ENCODE measurements around the gene TMED1.

TMED1 gene

DNA sequence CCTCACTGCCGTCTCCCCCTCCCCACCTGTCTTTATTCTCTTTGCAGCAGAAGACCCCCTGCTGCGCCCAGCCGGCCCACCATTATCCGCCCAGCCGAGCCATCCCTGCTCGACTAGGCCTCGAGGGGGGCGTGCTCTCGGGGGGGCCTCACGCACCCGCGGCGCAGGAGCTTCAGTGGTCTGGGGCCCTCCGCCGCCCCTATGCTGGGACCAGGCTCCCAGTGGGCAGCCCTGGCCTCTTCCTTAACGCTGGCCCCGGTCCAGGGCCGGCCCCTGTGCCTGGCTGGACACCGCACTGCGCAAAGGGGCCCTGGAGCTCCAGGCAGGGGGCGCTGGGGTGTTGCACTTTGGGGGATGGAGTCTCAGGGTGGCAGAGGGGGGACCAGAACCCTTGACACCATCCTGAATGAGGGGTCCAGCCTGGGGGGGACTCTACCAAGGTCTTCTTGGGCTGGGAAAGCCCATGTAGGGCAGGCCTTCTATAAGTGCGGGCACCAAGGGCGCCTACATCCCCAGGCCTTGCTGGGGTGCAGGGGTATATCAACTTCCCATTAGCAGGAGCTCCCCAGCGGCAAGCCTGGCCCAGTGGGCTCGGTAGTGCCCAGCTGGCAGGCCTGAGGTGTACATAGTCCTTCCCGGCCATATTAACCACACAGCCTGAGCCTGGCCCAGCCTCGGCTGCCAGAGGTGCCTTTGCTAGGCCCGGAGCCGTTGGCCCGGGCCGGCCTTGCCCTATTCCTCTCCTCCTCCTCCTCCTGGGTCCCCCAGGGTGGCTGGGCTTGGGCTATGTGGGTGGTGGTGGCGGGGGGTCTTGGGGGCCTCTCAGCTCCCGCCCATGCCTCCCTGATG lies 4.9 kb downstream of the TMED1 start:
- no peak for DNase-seq

- no peak for DNase-seq
These were observed 5.6 kb downstream of the TMED1 start for GRCh38 chr19:10830370-10830769.

DNA sequence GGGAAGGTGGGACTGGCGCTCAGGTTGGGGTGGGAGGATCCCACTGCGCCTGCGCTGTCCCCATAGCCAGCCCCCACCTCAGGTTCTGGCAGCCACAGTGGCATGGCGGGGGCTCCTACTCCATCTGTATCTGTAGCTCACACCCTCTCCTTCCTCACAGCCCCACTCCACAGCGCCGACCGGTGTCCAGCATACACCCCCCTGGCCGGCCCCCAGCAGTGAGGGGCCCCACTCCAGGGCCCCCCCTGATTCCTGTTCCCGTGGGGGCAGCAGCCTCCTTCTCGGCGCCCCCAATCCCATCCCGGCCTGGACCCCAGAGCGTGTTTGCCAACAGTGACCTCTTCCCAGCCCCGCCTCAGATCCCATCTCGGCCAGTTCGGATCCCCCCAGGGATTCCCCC lies 6.0 kb downstream of the TMED1 start:
- no peak for DNase-seq

DNA sequence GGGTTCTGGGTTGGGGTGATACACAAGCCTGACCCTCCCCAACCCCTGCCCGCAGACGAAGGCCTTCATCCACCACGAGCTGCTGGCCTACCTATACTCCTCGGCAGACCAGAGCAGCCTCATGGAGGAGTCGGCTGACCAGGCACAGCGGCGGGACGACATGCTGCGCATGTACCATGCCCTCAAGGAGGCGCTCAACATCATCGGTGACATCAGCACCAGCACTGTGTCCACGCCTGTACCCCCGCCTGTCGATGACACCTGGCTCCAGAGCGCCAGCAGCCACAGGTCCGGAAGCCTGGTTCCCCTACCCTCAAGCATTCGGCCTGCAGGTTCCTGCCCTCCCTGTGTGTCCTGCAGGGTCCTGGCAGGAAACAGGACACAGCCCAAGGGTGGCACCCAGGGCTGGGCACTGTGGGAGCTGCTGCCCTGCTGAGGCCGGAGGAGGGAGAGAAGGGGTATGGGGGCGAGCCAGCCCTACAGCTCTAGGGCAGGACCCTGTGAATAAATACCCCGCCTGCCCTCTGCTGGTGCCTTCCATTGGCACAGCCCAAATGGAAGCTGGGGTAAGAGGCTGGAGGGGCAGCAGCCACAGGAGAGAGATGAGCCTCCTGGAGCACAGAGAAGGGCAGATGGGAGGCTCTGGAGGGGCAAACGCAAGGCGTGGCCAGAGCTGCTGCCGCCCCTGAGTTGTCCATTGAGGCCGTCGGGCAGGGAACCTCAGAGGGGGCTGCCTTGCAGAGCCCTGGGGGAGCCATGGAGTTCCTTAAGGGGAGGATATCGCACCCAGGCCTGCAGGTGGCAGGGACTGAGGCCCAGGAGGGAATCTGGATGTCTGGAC lies 6.8 kb downstream of the TMED1 start:
- no peak for DNase-seq

DNA sequence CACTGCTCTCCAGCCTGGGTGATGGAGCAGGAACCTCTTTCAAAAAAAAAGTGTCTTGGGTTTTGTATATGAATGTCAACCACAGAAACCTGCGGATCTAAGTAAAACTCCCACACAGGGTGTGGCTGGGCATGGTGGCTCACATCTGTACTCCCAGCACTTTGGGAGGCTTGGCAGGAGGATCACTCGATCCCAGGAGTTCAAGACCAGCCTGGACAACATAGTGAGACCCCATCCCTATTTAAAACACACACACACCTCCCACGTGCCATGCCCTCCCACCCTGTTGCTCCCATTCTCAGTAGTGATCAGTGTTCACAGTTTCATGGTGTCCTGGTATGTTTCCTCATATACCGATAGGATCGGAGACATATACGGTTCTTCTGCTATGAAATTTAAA lies 9.2 kb downstream of the TMED1 start:
- DNase-seq: no peak

GRCh38 chr19:10826231-10826630 lies 9.8 kb downstream of the TMED1 start:
- DNase-seq: no peak

- no peak for DNase-seq
These were observed 12.3 kb downstream of the TMED1 start for GRCh38 chr19:10823690-10824089.

- no peak for DNase-seq
These were observed 15.8 kb downstream of the TMED1 start for GRCh38 chr19:10820173-10820572.

DNA sequence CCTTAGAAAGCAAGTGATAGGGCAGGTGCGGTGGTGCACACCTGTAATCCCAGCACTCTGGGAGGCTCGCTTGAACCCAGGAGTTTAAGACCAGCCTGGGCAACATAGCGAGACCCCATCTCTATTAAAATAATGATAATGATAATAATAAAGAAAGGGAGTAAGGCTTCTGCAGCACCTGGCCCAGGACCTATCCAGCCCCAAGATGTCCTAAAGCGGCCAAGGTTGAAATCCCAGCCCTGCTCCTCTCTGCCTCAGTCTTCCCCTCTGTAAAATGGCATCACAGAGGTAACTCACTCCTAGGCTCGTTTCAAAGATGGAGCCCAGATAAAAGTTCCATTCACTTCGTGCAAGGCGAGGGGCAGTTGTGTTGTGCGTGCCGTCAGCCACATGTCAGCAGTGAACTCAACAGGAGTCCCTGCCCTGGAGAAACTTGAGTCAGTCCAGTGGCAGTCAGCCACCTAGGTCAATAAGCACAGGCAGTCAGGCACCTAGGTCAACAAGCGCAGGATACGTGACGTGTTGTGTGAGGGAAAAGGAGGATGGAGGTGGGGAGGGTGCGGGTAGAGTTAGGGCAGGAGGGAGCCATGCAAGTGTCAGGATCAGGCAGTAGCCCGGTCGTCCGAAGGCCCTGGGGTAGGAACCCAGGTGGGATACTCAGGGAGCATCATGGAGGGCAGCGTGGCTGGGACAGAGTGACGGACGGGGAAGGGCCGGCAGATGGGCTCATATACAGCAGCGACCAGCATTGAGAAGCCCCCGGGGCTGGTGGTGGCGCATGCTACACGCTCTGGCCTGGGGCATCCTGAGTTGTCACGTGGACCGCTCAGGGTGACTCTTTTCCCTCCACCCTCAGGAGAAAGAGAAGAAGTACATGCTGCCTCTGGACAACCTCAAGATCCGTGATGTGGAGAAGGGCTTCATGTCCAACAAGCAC lies 16.6 kb downstream of the TMED1 start:
- DNase-seq: no peak

DNA sequence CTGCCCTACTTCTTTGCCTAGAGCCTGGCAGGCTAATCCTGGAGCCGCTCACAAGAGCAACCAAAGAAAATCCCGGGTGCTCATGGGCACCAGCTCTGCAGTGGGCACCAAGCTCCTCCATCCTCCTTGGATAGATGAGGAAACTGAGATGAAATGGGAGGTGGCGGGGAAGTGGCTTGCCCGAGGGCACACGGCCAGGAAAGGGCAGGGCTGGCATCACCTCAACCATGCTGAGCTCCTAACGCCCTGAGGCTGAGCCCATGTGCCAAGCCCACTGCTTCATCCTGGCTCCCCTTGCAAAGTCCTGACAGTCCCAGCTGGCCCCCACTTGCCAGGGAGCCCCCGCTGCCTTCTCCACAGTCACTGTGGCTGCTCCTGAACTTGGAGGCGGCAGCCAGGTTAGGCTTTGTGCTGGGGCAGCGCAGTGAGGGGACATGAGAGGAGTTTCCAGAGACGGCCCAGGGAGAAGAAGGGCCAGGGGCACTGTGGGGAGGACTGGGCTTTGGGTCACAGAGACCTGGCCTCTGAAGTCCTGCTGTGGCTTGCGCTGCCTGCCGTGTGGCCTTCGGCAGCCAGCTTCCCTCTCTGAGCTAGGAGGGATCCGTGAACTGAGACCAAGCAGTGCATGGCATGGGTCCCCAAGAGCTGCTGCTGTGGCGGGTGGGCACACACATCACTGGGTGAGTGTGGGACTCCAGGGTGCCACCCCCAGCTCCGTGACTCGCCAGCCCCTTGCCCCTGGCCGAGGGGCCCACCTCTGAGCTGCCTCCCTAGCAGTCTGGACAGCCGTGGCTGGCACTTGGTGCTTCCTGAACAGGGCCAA lies 17.5 kb downstream of the TMED1 start:
- DNase-seq: no peak

DNA sequence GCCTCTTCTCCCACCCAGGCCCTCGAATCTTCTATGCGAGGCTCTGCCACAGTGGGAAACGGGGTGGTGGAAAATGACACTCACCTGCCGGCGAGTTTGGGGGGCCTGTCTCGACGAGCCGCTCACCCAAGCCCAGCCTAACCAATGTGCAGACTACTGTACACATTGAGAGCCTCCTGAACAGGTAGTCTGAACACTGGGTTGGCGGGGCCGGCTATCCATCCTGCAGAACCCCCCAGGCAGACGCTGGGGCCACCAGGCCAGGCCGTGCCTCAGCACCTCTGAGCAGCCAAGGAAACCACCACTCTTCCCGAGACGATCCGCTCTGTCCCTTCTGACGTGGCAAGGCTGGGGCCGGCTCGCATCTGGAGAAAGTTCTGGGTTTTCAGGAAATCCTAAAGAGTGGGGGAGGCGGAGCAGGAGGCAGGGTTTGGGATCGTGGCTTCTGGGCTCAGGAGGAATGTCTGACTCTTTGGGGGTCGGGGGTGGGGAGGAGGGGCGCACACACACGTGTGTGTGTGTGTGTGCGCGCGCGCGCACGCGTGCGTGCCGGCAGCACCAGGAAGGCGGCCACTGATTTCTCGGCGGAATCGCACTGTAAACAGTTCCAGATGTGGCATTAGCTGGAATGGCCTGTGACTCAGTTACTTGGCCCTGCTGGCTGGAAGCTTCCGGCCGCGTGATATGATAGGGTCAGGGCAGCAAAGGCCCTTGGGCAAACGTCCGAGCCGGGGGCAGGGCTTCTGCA lies 18.5 kb downstream of the TMED1 start:
- DNase-seq: no peak

DNA sequence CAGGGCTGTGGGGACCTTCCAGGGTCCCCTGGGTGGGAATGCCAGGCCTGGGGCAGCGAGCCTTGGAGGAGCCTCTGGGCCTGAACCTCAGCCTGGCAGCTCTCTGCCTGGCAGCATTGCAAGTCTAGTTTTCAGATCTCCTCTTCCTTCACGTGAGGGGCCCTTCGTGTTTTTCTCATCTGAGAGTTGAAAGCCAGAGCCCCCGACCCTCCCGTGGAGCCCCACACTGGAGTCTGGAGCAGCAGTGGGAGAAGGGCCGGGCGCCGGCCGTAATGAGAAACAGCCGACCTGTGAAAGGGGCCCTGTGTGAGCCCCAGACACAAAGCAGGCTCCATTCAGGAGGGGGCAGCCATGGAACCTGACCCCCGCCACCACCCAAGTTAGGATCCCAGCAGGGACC lies 19.3 kb downstream of the TMED1 start:
- no peak for DNase-seq

DNA sequence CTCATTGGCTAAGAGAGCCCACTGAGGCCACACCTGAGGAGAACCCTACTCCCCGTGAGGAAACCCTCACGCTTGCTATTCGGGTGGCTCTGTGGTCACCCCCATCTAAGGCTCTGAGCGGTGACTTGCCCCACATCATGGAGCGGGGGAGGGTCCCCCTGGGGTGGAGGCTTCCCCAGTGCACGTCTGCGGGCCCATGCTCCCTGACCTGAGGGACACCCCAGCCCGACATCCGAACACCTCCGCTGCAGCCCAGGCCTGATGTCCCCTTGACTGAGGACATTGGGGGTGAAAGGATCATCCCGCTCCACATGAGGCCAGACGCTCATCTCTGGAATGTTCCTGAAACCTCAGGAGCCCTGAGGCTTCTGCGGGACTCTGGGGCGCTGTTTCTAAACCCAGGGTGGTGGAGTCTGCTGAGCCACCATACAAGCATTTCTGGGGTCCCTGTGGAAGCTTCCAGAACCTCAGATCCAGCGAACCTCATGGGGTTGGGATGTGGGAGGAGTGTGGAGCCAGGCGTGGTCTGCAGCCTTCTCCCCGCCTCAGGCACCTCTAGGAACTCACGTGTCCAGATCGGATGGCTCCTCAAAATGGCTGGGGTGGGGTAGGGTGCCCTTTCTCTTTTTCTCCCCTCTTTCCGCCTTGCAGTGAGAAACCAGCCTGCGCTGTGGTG lies 19.9 kb downstream of the TMED1 start:
- no peak for DNase-seq

GRCh38 chr19:10815007-10815536 lies 20.9 kb downstream of the TMED1 start:
- no peak for DNase-seq

GRCh38 chr19:10812902-10813404 lies 23.1 kb downstream of the TMED1 start:
- no peak for DNase-seq

DNA sequence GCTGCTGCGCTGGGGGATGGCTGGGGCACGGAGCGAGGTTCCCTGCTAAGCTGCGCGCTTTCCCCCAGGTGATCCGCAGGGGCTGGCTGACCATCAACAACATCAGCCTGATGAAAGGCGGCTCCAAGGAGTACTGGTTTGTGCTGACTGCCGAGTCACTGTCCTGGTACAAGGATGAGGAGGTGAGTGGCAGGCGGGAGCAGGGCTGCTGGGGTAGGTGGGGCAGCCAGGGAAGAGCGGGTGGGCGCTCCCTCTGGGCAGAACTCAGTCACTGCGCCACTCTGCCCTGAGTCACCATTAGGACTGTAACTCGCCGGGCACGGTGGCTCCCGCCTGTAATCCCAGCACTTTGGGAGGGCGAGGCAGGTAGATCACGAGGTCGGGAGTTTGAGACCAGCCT lies 23.8 kb downstream of the TMED1 start:
- DNase-seq: no peak

- DNase-seq: no peak
These were observed 24.5 kb downstream of the TMED1 start for GRCh38 chr19:10811391-10812111.

GRCh38 chr19:10809651-10810285 lies 26.2 kb downstream of the TMED1 start:
- DNase-seq: no peak
